NOMO-1 (cell line): ENCODE measurements around the gene ZC3H10.
"Not testable (repeated sequence)": the region's sequence is repeated elsewhere in the genome, so short reads cannot be mapped to it uniquely, and the experiment has no call there.

Source experiments
- DNase-seq, 2 experiments: peaks; one replicate each; lab custom pipeline; 2025; ENCODE audit not compliant: unreplicated experiment in 2 of 2; lab: John Stamatoyannopoulos, UW

Gene ZC3H10

GRCh38 chr12:56153678-56154065 lies 35.6 kb downstream of the ZC3H10 start:
- DNase-seq = no peak

- DNase-seq = no peak
Observed at GRCh38 chr12:56154246-56154771, 36.2 kb downstream of the ZC3H10 start.

GRCh38 chr12:56154818-56155217 lies 36.8 kb downstream of the ZC3H10 start:
- DNase-seq = no peak

GRCh38 chr12:56155256-56155845 lies 37.3 kb downstream of the ZC3H10 start:
- no peak for DNase-seq

- not testable (repeated sequence) for DNase-seq
Observed at GRCh38 chr12:56156464-56157200, 38.6 kb downstream of the ZC3H10 start.

GRCh38 chr12:56157201-56158028 lies 39.3 kb downstream of the ZC3H10 start:
- peak; percentile 86 to 89 for DNase-seq

GRCh38 chr12:56158029-56158925 lies 40.2 kb downstream of the ZC3H10 start, which contains the start of gene MYL6:
Gene MYL6, plus strand, starts transcription at chr12:56158359. Its CDS starts 43 bp downstream, at chr12:56158402.
- peak; percentile 96 to 98 for DNase-seq

- DNase-seq = peak in 1 of 2 experiments; percentile 68
Observed at GRCh38 chr12:56158926-56159461, 40.9 kb downstream of the ZC3H10 start.

- DNase-seq = no peak
Observed at GRCh38 chr12:56159482-56160192, 41.6 kb downstream of the ZC3H10 start.

GRCh38 chr12:56160193-56160763 lies 42.2 kb downstream of the ZC3H10 start:
- DNase-seq = peak in 1 of 2 experiments; percentile 10

GRCh38 chr12:56160894-56161689 lies 43.0 kb downstream of the ZC3H10 start:
- no peak for DNase-seq

- DNase-seq = no peak
Observed at GRCh38 chr12:56161690-56162351, 43.8 kb downstream of the ZC3H10 start.

- no peak for DNase-seq
Observed at GRCh38 chr12:56162468-56163290, 44.6 kb downstream of the ZC3H10 start.

GRCh38 chr12:56163533-56164344 lies 45.7 kb downstream of the ZC3H10 start:
- DNase-seq = no peak

GRCh38 chr12:56164345-56164729 lies 46.3 kb downstream of the ZC3H10 start:
- no peak for DNase-seq

GRCh38 chr12:56165369-56165768 lies 47.3 kb downstream of the ZC3H10 start:
- no peak for DNase-seq
